Activated CD4-positive, alpha-beta T cell treated with anti-CD3 and anti-CD28 coated beads for 1 hour (primary cell): Measurements from ENCODE around the gene S100G.

Experiments
- DNase-seq: peaks from one replicate; pipeline ENCODE4 v3.0.0-alpha.2; 2020

S100G gene

DNA sequence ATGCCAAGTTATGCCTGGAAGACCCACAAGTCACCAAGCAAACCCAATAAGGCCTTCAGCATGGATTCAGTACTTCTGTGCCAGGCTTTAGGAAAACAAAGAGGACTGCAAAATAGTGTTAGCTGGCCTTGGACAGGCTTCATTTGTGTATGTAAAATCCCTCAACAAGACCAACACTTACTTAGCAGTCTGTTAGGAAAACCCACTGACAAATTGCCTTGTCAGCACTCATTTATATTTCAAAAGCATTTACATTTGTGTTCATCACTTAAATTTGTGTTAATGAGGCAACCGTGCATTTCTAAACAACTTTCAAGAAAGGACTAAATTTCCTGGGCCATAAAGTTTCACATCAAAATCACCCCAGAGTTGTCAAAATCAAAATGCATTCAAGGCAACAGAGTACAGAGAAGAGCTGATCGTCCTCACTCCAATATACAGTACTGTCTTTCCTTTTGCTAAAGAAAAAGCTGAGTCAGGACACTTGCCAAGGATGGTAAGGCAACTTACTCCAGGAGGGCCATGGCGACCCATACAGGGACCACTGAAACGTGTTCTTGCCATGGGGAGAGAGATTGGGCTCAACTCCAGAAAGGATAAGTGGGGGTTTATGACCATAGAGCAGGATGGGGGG lies 1.6 kb downstream of the S100G start:
- DNase-seq = no peak

DNA sequence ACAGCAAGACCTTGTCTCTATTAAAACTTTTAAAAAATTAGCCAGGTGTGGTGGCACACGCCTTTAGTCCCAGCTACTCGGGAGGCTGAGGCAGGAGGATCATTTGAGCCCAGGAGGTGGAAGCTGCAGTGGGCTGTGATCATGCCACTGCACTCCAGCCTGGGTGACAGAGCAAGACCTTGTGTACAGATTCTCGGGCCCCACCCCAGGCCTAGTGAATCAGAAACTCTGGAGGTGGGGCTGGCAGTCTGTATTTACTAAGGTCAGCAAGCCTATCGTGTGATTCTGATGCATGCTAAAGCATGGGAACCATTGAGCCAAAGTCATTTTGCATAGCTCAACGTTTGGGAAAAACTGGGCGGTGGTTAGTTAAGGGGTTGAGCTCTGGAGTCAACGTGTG lies 3.5 kb downstream of the S100G start:
- no peak for DNase-seq

DNA sequence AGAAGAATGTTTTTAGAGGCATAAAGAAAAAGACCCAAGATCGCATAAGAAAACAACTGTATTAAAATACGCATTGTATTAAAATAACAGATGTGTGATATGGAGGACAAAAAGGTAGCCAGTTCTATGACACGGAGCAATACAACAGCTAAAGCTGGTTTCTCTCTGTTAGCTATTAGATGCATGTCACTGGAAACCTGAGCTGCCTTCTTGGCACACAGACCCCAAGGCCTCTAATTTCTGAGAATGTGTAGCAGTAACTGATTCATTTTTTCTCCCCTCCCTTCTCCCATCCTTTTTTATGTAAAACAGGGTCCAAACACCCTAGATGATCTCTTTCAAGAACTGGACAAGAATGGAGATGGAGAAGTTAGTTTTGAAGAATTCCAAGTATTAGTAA lies 4.1 kb downstream of the S100G start:
- DNase-seq = no peak

DNA sequence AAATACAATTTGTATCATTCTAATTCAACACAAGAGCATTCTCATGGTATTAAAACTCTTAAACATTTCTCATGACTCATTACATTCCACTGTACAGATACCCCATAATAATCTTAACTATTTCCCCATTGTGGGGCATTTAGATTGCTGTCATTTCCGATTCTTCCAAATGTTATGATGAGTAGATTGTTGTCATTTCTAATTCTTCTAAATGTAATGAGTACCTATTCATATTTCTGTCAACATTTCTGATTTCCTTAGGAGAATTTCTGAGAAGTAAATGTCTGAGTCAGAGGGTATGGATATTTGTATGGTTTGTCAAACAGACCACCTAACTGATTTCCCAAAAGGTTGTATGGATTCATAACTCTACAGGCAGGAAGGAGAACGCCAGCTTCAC lies 8.3 kb downstream of the S100G start:
- DNase-seq = no peak

DNA sequence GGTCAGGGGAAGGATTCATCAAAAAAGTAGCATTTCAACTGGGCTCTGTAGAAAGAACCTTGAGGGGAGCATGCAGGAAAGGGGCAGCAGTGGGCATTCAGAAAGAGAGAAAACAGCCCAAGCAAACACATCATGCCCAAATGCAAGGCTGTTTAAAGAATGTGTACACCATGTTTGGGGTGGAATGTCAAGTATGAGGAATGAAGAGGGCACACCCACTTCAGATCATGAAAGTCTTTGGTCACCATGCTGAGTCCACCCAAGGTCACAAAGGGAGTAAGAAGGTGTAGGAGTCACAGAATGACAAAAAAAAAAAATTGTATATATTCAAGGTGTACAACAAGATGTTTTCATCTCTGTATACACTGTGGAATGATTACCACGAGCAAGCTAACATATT lies 9.4 kb downstream of the S100G start:
- DNase-seq = no peak

DNA sequence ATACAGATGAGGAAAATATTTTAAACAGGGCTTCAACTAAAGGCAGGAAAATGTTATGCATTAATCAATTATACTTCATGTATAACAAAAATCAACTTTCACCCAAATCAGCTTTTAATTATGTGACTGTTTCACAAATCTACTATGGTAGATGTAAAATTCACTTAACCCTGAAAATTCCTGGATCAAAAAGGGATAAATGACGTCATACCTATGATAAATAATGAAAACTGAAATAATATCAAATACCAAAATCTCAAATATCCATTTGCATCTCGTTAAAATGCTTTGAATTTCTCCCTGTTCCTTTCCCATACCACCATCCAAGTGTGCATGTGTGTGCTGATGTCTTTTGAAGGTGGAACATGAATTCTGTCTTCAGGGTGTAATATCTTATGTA lies 11.5 kb downstream of the S100G start:
- no peak for DNase-seq

DNA sequence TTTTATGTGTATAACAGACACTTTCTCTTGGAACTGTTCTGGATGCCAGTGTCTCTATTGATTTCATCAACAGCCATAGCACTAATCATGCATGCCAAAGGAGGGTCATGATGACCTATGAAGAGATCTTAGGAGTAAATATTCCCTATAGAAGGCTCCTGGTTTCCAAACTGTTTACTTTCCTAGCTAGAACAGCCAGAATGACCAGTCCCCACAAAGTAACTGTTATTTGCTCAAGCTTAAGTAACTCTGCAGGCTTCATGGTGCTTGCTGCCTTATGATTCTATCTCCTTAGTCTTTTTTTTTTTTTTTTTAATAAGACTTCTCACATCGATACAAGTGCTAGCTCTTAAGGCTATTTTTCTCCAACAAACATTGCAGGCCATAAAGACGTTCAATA lies 12.4 kb downstream of the S100G start:
- no peak for DNase-seq

DNA sequence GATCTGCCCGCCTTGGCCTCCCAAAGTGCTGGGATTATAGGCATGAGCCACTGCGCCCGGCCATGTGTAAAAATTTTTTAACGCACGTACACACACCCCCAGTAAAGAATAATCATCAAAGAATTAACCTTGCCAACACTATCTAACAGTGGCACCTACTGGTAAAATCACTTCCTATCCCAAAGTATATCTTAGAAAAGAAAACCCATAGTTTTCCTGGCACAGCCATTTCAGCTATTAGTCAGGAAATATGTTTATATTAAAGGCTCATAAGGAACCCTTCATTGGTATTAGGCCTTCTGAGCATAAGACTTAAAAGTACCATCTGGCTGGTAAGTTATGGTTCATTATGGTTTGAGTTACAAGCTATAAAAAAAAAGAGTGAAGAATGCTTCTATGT lies 14.1 kb downstream of the S100G start:
- DNase-seq = no peak

DNA sequence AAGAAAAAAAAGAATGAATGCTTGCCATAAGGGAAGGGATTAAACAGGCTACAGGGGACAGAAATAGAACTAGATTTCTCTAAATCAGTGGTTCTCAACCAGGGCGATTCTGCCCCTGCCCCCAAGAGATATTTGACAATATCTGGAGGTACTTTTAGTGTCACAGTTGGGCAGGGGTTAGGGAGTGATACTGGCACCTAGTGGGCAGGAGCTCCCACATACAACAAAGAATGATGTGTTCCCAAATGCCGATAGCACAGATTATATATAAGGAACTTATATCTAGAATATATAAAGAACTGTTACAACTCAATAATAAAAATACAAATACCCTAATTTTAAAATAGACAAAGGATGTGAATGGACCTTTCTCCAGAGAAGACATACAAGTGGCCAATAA lies 14.7 kb downstream of the S100G start:
- no peak for DNase-seq

DNA sequence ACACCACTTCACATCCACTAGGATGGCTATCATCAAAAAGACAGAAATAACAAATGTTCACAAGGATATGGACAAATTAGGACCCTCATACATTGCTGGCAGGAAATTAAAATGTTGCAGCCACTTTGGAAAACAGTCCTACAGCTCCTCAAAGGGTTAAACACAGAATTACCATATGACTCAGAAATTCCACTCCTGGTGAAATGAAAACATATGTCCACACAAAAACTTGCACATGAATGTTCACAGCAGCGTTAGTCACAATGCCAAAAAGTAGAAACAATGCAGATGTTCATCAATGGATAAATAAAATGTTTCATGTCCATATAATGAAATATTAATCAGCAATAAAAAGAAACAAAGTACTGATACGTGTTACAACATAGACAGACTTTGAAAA lies 15.1 kb downstream of the S100G start:
- no peak for DNase-seq

DNA sequence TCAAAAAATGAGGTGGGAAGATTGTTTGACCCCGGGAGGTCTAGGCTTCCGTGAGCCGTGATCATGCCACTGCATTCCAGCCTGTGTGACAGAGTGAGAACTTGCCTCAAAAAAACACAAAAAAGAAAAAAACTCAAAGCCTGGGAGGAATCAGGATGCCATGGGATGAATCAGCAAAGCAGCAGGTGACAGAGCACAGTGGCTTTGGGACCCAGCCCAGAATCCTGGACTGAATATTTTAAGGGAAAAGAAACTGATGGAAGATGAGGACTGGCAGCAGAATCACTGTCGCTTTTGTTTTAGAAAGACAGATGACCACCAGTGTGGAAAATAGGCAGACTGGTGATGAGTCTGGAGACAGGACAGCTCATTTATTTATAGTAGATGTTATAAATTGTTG lies 16.6 kb downstream of the S100G start:
- no peak for DNase-seq

DNA sequence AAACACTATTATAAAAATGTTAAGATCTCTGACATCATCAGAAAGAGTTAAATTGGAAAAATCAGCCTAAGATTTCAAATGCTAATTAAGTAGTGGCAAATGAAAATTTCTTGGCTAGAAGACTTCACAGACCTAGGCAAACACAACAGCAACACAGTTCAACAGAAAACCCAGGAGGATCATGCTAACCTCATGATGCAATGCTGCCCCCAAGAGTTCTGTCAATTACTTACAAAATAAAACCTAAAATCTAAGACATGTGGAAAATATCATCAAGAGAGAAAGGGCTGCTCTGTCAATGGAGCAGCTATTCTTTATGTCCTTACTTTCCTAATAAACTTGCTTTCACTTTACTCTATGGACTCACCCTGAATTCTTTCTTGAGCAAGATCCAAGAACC lies 21.0 kb downstream of the S100G start:
- no peak for DNase-seq

DNA sequence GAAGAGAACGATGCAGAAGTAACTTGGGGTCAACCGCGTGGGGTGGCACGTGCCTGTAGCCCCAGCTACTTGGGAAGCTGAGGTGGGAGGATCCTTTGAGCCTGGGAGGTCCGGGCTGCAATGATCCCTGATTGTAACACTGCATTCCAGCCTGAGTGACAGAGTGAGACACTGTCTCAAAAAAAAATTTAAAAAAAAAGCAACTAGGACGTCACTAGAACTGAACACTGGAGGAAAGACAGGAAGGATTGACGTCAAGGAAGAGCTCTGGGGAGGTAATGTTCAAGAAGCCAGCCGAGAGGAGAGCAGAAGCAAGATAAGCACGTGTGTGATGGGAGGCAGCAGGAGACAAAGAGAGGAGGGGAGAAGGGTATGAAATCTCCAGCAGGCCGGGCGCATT lies 28.7 kb downstream of the S100G start:
- no peak for DNase-seq

DNA sequence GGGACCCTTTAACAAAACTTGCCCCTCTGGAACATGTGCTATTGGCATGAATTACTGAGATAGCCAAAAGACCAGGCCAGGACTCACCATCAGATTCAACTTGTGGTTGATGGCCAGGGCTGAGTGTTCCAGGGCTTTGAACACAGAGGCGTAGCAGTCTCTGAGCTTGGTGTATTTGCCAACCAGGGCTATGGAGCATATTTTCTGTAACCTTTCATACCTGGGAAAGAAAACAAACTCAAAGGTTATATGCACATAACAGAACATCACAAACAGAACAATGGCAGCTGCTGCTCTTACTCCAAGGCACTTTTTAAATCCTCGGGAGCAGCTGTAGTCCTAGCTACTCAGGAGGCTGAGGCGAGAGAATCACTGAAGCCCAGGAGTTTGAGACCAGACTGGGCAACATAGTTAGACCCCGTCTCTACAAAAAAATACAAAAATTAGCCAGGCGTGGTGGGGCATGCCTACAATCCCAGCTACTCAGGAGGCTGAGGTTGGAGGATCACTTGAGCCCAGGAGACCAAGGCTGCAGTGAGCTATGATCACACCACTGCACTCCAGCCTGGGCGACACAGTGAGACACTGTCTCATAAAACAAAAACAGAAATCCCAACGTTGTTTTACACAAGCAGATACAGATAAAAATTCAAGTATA lies 33.2 kb downstream of the S100G start:
- DNase-seq = no peak

DNA sequence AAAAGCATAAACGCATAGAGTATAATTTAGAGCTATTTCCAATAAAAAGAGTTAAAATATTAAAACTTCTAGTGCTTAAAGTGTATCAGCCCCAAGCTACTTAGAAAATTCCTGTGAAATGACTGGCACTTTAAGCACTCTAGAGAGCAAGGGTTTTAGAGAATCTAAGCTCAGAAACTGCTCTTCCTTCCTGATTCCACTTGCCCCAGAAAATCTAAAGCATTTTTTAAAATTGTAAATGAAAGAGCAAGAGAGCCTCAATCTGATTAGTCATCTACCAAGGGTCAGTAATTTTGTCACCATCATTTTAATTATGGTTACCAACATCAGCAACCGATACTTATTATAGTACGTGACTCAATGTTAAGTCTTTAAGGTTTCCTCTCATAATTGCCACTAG lies 37.6 kb downstream of the S100G start:
- DNase-seq = no peak

DNA sequence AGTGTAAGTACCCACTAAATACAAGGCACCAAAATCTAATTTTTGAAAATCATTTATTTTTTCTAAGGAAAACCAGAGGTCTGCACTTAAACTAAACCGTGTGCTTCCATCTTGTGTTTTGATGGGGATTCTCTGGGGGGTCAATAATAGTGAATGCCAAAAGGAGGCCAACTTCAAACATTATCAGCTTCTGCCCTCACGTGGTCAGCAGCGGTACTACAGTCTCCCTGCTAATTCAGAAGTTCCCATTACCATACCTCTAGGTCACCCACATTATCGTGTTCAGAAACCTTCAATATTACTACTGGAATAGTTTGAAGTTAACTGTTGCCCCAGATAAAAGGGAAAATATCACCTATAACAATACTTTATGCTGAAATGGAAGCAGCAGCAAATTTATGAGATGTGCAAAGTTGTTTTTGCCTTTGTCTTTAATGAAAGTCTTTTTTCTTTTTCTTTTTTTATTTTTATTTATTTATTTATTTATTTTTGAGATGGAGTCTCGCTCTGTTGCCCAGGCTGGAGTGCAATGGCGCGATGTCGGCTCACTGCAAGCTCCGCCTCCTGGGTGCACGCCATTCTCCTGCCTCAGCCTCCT lies 45.2 kb downstream of the S100G start:
- peak; percentile 30 for DNase-seq

DNA sequence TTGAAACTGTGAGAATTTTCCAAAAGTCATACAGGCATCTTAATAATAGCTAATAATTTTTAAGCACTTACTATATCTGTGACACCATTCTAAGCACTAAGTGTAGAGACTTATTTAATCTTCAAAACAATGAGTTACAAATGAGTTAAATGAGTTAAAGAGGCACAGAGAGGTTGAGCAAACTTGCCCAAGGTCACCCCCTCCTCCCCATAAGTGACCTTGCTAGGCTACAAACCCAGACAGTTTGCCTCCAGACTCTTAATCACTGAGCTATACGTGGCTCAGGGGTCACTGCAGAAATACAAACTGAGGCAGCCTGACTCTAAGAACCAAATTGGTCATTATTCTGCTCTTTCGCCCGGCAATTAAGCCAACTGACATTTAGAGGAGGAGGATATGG lies 47.0 kb downstream of the S100G start:
- DNase-seq = no peak

DNA sequence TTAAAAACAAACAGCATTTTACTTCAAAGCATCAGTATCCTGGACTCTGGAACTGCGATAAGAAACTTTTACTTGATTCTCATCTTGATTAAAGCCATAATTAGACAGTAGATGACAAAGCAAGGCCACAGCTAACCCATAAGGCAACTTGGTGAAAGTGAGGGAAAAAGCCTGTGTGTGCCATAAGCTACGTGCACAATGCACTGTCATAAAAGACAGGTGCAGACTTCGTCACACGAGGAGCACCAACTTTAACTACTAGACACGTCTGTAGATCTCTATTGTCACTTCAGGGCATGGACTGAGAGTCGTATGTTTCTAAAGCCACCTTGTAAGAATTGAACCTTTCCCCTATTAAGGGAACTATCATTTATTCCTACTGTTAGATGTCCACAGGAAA lies 49.4 kb downstream of the S100G start:
- no peak for DNase-seq

DNA sequence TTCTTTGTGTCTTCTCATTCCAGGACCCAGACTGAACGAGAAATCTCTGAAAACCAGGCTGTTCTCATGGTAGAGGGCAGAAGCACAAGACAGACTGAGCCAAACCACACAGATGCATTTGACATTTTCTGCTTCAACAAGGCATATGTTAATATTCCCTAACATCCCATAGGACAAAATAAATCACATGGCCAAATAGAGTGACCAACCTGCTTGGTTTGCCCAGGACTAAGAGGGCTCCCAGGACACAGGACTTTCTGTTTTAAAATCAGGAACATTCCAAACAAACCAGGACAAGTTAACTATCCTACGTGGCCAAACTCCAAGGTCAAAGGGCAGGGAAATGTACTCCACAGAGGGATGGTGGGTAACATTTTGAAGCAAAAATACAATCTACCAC lies 50.8 kb downstream of the S100G start:
- no peak for DNase-seq

DNA sequence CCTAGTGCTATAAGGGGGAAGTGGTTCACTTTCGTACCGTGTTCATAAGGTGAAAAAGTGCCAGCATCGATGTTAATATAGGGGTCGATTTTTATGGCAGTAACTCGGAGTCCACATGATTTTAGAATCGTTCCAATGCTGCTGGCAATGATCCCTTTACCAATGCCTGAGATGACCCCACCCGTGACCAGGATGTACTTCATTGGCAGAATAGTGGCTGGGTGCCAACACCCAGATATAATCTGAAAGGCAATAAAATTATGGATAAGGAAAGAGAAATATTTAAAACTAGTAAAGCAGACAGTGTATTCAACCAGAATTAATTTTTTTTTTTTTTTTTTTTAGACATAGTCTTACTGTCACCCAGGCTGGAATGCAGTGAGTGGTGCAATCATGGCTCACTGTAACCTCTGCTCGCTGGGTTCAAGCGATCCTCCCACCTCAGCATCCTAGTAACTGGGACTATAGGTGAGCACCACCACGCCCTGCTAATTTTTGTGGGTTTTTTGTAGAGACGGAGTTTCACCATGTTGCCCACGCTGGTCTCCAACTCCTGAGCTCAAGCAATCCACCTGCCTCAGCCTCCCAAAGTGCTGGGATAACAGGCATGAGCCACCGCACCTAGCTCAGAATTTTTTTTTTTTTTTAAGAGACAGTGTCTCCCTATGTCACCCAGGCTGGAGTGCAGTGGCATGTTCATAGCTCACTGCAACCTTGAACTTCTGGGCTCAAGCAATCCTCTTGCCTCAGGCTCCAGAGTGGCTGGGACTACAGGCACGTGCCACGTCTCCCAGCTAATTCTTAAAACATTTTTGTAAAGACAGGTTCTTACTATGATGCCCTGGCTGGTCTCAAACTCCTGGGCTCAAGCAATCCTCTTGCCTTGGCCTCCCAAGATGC lies 53.0 kb downstream of the S100G start:
- no peak for DNase-seq
